ENCODE measurements around the gene WDR46. TPM values are rescaled to one million over a fixed set of nuclear protein-coding genes. Genes with fewer than 3 reads are reported as not detected.

WDR46 gene
- total and polyA plus RNA-seq, 2 of the 8 experiments (the other 6 are each of a cell fraction or from before 2014, with no cell fraction given): 69.7 to 91.0 TPM

- CTCF ChIA-PET (ENCODE audit: partially characterized antibody): interaction anchor here (1.1 to 4.4 kb wide), 3 partner anchors 11 to 41 kb away, joined by 3 to 22 read pairs (median 3); no protein-coding TSS in a partner anchor
- H3K18ac ChIP-seq (ENCODE audit: extremely low read depth, low read length): no peak overlapping the region
Measured at GRCh38 chr6:33333666-33334065, 44.6 kb upstream of the WDR46 start.

More at GRCh38 chr6:33333666-33334065, 44.6 kb upstream of the WDR46 start:
- Histone ChIP-seq H3K4ac (replicated peaks; ENCODE audit: insufficient read length, low read depth, low read length) (no peak overlapping the region), H3K9me3 (ENCODE audit: insufficient read depth in 2 of 2, low read depth in 1 of 2, low read length in 1 of 2) (no peaks in the 10 kb centered on the region), H4K5ac (ENCODE audit: insufficient read length, low read depth, low read length) (no peak overlapping the region), H3K4me3 (ENCODE audit: extremely low read depth in 1 of 4, insufficient read depth in 2 of 4, low read depth in 3 of 4, low read length in 4 of 4) (no peak overlapping the region), H3K56ac (replicated peaks; ENCODE audit: insufficient read length, low read depth, low read length) (no peak overlapping the region), H3K79me2 (ENCODE audit: control insufficient read depth in 1 of 2, insufficient read depth in 2 of 2, low read length in 2 of 2) (no peaks in the 10 kb centered on the region), H2BK120ac (replicated peaks; ENCODE audit: low read depth, low read length) (no peak overlapping the region), H3K23ac (ENCODE audit: insufficient read length) (no peak overlapping the region), H2BK5ac (ENCODE audit: low read depth, low read length) (no peak overlapping the region), H2AFZ (ENCODE audit: low read length) (no peak overlapping the region), H4K20me1 (replicated peaks in 1 of 2; ENCODE audit: control insufficient read depth in 1 of 2, insufficient read depth in 2 of 2, low read length in 2 of 2) (no peaks in the 10 kb centered on the region), H3K4me1 (replicated peaks in 1 of 4; ENCODE audit: control insufficient read depth in 3 of 4, insufficient read depth in 4 of 4, low read length in 3 of 4) (no peaks in the 10 kb centered on the region), H3K36me3 (ENCODE audit: control insufficient read depth in 2 of 4, insufficient read depth in 4 of 4, low read length in 3 of 4) (no peaks in the 10 kb centered on the region), H2BK20ac (ENCODE audit: low read length) (no peak overlapping the region), H3K27ac (ENCODE audit: low read depth, low read length) (no peak overlapping the region), H3K14ac (ENCODE audit: insufficient read length) (no peak overlapping the region), H3K79me1 (ENCODE audit: low read depth, low read length) (no peaks in the 10 kb centered on the region), H4K8ac (ENCODE audit: extremely low read depth, insufficient read depth, low read length) (no peak overlapping the region), H3K9ac (replicated peaks in 1 of 4; ENCODE audit: extremely low read depth in 1 of 4, low read depth in 3 of 4, low read length in 3 of 4) (no peak overlapping the region), H3K27me3 (replicated peaks in 1 of 4; ENCODE audit: control insufficient read depth in 3 of 4, extremely low read depth in 1 of 4, insufficient read depth in 3 of 4, low read length in 3 of 4) (no peaks in the 10 kb centered on the region), H3K23me2 (ENCODE audit: low read depth, low read length) (no peaks in the 10 kb centered on the region), H2BK15ac (ENCODE audit: low read length) (no peak overlapping the region), H4K91ac (replicated peaks; ENCODE audit: insufficient read length, low read length) (no peak overlapping the region), H2BK12ac (ENCODE audit: low read depth, low read length) (no peak overlapping the region), H2AK5ac (ENCODE audit: low read depth, low read length) (no peak overlapping the region), H3K4me2 (ENCODE audit: insufficient read depth in 1 of 2, low read depth in 2 of 2, low read length in 2 of 2) (no peak overlapping the region)
- DNase-seq (ENCODE audit: low read depth in 1 of 2, low spot score in 2 of 2) (no peak), FAIRE-seq (no peak)
- POLR2A ChIA-PET (ENCODE audit: partially characterized antibody): interaction anchor here (0.7 kb wide), 1 partner anchor 11 kb away, joined by 3 read pairs; no protein-coding TSS in a partner anchor
- TF ChIP-seq CTBP2 (IDR thresholded peaks at IDR 0.05; ENCODE audit: borderline replicate concordance, insufficient read depth, insufficient read length, low read length) (no peak), MAFK (IDR thresholded peaks at IDR 0.05; ENCODE audit: low read depth, low read length) (no peak), EGR1 (IDR thresholded peaks at IDR 0.05; ENCODE audit: borderline replicate concordance, low read depth, low read length) (no peak), SP1 (IDR thresholded peaks at IDR 0.05; ENCODE audit: low read depth, low read length) (no peak), CREB1 (IDR thresholded peaks at IDR 0.05) (no peak), ASH2L (IDR thresholded peaks at IDR 0.05; ENCODE audit: low read length) (no peak)
- 97% methylated on average over 4 of the region's 4 CpGs; no CpG with 5 or more reads in 1 of the 2 experiments for WGBS, 2 experiments (ENCODE audit: extremely low coverage in 1 of 2, insufficient coverage in 1 of 2, insufficient read length in 1 of 2, insufficient replicate concordance in 2 of 2, low coverage in 1 of 2, low lambda C conversion rate in 2 of 2, missing lambda C conversion rate in 1 of 2)
